ENCODE data around the gene HBA2.
"Not testable (repeated sequence)": the region's sequence is repeated elsewhere in the genome, so short reads cannot be mapped to it uniquely, and the experiment has no call there.

HBA2 gene

DNA sequence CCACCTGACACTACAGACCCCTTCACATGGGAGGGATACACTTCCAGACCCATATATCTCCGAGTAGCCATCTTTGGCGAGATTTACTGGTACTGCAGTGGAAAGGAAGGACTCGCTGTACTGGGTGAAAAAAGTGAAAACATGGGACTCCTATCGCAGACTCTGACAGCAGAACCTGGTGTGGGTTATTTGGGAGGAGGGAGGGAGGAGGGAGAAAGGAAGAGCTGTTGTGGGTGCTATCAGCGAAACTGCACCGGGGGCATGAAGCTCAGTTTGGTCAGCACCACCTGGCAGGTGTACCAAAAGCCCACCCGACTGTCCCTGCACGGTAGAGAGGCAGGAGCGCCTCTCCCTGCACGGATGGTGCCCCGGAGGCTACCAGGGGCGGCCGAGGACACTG lies 12.5 kb downstream of the HBA2 start:
- Histone ChIP-seq H3K4me1 (peaks cover 4% of the 10 kb centered on the region), H3K4me3 (no peak overlapping the region), H3K9me3 (no peaks in the 10 kb centered on the region), H3K27me3 (ENCODE audit: low read depth) (no peaks in the 10 kb centered on the region), H3K36me3 (replicated peaks) (peaks cover 34% of the 10 kb centered on the region)
- in situ Hi-C loops (cut with MboI; ENCODE audit: low sequenced_read_pairs), result no loop called here
- no peak for DNase-seq (ENCODE audit: low spot score in 2 of 2)

DNA sequence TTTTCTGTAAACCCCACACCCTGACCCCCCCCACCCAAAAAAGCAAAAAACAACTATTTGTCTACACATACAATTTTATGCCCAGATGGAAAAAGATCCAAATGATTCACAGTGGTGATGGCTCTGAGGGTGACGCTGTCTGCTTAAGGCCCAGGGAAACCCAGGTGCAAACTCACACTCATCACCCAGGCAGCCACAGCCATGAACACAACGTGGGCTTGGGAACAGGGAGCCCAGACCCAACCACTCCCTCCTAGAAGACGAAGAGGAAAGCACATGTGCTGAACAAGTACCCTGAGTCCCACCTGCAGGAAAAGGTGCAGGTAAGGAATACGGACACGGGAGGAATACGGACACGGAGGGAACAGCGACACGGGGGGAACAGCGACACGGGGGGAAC lies 13.0 kb downstream of the HBA2 start:
- DNase-seq (ENCODE audit: low spot score in 2 of 2), result no peak
- H3K4me1 ChIP-seq, result peaks cover 4% of the 10 kb centered on the region
- H3K9me3 ChIP-seq, result no peaks in the 10 kb centered on the region
- H3K27me3 ChIP-seq (ENCODE audit: low read depth), result no peaks in the 10 kb centered on the region
- in situ Hi-C loops (cut with MboI; ENCODE audit: low sequenced_read_pairs), result no loop called here
- H3K36me3 ChIP-seq (replicated peaks), result peaks cover 39% of the 10 kb centered on the region
- H3K4me3 ChIP-seq, result no peak overlapping the region

DNA sequence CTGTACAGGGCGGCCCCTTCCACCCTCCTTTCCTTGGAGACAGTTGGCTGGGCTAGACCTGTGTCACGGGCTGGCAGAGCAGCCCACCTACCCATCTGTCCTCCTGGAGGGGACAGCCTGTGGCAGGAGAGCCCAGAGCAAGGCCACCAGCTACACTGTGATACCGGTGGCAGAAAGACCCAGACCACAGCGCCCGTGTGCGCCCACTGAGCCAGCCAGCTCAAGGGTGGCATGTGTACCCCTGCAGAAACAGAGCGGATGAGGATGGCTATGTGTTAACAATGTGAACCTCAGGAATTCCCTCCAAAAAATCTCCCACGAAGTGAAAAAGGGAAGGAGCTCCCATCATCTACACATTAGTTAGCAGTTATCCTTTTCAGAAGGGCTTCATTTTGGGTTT lies 14.7 kb downstream of the HBA2 start:
- no peak overlapping the region for H3K4me3 ChIP-seq
- H3K9me3 ChIP-seq, result no peaks in the 10 kb centered on the region
- no peaks in the 10 kb centered on the region for H3K4me1 ChIP-seq
- DNase-seq (ENCODE audit: low spot score in 2 of 2), result no peak
- no peaks in the 10 kb centered on the region for H3K27me3 ChIP-seq (ENCODE audit: low read depth)
- in situ Hi-C loops (cut with MboI; ENCODE audit: low sequenced_read_pairs), result no loop called here
- H3K36me3 ChIP-seq (replicated peaks), result peaks cover 55% of the 10 kb centered on the region

DNA sequence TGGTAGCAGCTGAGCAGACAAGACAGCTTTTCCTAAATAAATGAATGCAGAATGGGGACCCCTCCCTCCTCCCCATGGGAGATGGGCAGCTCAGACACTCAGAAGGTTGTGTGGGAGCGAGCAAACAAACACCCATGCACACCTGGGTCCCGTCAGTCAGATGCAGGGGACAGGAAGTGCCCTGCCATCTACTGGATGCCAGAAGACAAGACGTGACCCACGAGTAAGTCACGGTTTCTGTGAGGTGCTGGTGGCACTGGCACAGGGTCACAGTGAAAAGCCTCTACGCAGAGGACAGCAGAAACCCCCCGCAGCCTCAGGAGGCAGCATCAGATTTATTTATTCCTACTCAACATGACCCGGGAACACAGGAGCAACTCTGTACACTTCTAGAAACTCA lies 16.0 kb downstream of the HBA2 start:
- Histone ChIP-seq H3K9me3 (no peaks in the 10 kb centered on the region), H3K27me3 (ENCODE audit: low read depth) (no peaks in the 10 kb centered on the region), H3K4me3 (no peak overlapping the region), H3K4me1 (no peaks in the 10 kb centered on the region), H3K36me3 (replicated peaks) (peaks cover 65% of the 10 kb centered on the region)
- in situ Hi-C loops (cut with MboI; ENCODE audit: low sequenced_read_pairs), result no loop called here
- DNase-seq (ENCODE audit: low spot score in 2 of 2), result no peak

DNA sequence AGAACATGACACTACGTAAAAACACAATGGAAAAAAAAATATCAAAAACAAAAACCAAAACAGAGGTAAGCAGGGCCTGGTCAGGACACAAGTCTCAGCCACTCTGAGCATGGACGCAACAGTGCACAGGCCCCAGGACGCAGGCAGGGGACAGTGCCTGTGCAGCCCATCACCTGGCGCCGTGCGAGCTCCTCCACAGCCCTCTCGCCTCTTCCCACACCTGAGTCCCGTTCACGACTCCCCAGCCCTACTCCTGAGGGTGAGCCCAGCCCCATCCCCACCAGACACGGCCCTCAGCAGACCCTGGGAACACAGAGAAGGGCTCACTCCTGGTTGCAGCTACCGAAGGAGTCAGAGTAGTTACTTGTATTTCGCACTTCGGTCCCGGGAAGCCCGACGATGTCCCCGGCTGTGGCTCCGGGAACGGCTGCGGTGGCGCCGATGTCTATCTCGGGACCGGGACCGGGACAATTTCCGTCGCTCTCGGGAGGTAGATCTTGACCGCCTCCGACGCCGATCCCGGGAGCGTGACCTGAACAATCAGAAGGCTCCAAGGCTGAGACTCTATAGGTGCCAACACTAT lies 17.0 kb downstream of the HBA2 start:
- H3K9me3 ChIP-seq, result no peaks in the 10 kb centered on the region
- no peaks in the 10 kb centered on the region for H3K4me1 ChIP-seq
- in situ Hi-C loops (cut with MboI; ENCODE audit: low sequenced_read_pairs), result no loop called here
- no peak for DNase-seq (ENCODE audit: low spot score in 2 of 2)
- H3K27me3 ChIP-seq (ENCODE audit: low read depth), result no peaks in the 10 kb centered on the region
- H3K4me3 ChIP-seq, result no peak overlapping the region
- peaks cover 71% of the 10 kb centered on the region for H3K36me3 ChIP-seq (replicated peaks)

DNA sequence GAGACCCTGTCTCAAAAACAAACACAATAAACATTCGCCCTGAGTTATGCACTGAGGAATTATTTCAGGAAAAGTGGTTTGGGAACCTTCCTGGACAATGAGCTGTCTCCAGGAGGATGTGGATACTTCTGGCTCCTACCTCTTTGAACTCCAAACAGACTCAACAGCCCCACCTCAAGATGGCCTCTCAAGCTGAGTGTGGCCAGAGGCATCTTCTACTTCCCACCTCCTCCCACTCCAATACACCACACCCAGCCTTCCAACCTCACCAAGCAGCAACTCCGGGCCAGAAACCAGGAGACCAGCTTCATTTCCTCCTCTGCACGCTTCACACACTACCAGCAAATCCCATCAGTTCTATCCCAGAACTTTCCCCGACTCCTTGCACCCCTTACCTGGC lies 19.2 kb downstream of the HBA2 start:
- Histone ChIP-seq H3K36me3 (replicated peaks) (peaks cover 86% of the 10 kb centered on the region), H3K4me1 (no peaks in the 10 kb centered on the region), H3K4me3 (no peak overlapping the region), H3K27me3 (ENCODE audit: low read depth) (no peaks in the 10 kb centered on the region), H3K9me3 (no peaks in the 10 kb centered on the region)
- DNase-seq (ENCODE audit: low spot score in 2 of 2), result no peak
- in situ Hi-C loops (cut with MboI; ENCODE audit: low sequenced_read_pairs), result no loop called here

DNA sequence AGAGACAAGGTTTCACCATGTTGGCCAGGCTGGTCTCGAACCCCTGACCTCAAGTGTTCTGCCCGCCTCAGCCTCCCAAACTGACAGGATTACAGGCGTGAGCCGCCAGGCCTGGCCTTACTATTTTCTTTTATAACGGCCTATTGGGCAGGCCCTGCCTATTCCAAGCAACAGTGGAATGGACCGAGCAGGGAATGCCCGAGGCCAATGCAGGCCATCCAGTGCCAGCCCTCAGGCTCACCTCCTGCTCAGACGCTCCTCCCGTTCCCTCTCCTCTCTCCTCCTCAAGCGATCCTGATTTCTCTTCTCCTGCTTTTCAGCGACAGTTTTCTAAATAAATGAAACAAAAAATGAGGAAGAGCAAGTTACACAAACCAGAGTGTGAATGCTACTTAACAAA lies 20.0 kb downstream of the HBA2 start:
- in situ Hi-C loops (cut with MboI; ENCODE audit: low sequenced_read_pairs), result no loop called here
- H3K36me3 ChIP-seq (replicated peaks), result peaks cover 86% of the 10 kb centered on the region
- no peak for DNase-seq (ENCODE audit: low spot score in 2 of 2)
- no peaks in the 10 kb centered on the region for H3K4me1 ChIP-seq
- H3K27me3 ChIP-seq (ENCODE audit: low read depth), result no peaks in the 10 kb centered on the region
- H3K9me3 ChIP-seq, result no peaks in the 10 kb centered on the region
- H3K4me3 ChIP-seq, result no peak overlapping the region

DNA sequence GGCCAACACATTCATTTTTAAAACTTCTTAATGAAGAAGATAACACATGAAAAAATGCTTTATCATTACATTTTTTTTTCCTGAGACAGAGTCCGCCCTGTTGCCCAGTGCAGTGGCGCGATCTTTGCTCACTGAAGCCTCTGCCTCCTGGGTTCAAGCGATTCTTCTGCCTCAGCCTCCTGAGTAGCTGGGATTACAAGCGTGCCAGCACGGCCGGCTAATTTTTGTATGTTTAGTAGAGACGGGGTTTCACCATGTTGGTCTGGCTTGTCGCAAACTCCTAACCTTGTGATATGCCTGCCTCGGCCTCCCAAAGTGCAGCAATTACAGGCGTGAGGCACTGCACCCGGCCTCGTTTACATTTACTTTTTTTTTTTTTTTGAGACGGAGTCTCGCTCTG lies 20.8 kb downstream of the HBA2 start:
- no peak for DNase-seq (ENCODE audit: low spot score in 2 of 2)
- H3K9me3 ChIP-seq, result no peaks in the 10 kb centered on the region
- in situ Hi-C loops (cut with MboI; ENCODE audit: low sequenced_read_pairs), result no loop called here
- no peaks in the 10 kb centered on the region for H3K4me1 ChIP-seq
- H3K27me3 ChIP-seq (ENCODE audit: low read depth), result no peaks in the 10 kb centered on the region
- H3K4me3 ChIP-seq, result no peak overlapping the region
- peaks cover 87% of the 10 kb centered on the region for H3K36me3 ChIP-seq (replicated peaks)

DNA sequence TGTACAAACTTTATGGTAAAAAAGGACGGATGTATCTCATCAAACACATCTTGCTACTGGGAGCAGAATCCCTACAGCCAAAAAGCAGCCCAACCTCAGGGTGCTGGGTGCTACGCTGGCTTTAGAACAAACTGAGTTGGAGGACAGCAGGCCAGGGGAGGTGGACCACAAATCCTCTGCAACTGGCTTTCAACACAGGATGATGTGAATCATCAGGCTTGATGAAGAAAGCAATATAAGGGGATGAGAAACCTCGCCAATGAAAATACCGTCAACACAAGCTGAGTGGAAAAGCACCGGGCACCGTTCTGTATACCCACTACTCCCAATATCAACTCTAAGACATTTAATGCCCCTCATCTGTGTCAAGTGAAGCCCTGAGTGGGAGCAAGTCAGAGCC lies 21.8 kb downstream of the HBA2 start:
- in situ Hi-C loops (cut with MboI; ENCODE audit: low sequenced_read_pairs), result no loop called here
- Histone ChIP-seq H3K4me1 (no peaks in the 10 kb centered on the region), H3K36me3 (replicated peaks) (peaks cover 87% of the 10 kb centered on the region)

DNA sequence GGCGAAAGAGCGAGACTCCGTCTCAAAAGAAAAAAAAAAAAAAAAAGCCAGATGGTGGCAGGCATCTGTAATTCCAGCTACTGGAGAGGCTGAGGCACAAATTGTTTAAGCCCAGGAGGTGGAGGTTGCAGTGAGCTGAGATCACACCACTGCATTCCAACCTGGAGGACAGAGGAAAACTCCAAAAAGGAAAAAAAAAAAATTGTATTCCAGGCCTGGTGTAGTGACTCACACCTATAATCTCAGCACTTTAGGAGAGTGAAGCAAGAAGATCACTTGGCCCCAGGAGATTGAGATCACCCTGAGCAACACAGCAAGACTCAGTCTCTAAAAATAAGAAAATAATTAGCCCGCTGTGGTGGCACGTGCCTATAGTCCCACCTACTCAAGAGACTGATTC lies 27.7 kb downstream of the HBA2 start:
- Histone ChIP-seq H3K36me3 (replicated peaks) (peaks cover 71% of the 10 kb centered on the region), H3K4me1 (no peaks in the 10 kb centered on the region), H3K9me3 (no peaks in the 10 kb centered on the region), H3K27me3 (ENCODE audit: low read depth) (no peaks in the 10 kb centered on the region), H3K4me3 (no peak overlapping the region)
- in situ Hi-C loops (cut with MboI; ENCODE audit: low sequenced_read_pairs), result no loop called here
- DNase-seq (ENCODE audit: low spot score in 2 of 2), result no peak

More for the DNA sequence above, 21.8 kb downstream of the HBA2 start:
- Histone ChIP-seq H3K9me3 (no peaks in the 10 kb centered on the region), H3K4me3 (no peak overlapping the region), H3K27me3 (ENCODE audit: low read depth) (no peaks in the 10 kb centered on the region)
- no peak for DNase-seq (ENCODE audit: low spot score in 2 of 2)

DNA sequence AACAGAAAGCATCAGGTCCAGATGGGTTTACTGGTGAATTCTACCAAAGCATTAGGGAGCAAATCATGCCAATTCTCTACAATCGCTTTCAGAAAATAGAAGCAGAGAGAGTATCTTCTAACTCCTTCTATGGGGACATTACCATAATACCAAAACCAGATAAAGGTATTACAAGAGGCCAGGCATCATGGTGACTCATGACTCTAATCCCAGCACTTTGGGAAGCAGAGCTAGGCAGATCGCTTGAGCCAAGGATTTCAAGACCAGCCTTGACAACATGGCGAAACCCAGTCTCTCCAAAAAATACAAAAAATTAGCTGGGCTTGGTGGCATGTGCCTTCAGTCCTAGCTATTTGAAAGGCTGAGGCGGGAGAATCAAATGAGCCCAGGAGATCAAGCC lies 30.6 kb downstream of the HBA2 start:
- Histone ChIP-seq H3K4me1 (no peaks in the 10 kb centered on the region), H3K4me3 (no peak overlapping the region), H3K36me3 (replicated peaks) (peaks cover 75% of the 10 kb centered on the region), H3K27me3 (ENCODE audit: low read depth) (no peaks in the 10 kb centered on the region), H3K9me3 (no peaks in the 10 kb centered on the region)
- no peak for DNase-seq (ENCODE audit: low spot score in 2 of 2)
- in situ Hi-C loops (cut with MboI; ENCODE audit: low sequenced_read_pairs), result no loop called here

DNA sequence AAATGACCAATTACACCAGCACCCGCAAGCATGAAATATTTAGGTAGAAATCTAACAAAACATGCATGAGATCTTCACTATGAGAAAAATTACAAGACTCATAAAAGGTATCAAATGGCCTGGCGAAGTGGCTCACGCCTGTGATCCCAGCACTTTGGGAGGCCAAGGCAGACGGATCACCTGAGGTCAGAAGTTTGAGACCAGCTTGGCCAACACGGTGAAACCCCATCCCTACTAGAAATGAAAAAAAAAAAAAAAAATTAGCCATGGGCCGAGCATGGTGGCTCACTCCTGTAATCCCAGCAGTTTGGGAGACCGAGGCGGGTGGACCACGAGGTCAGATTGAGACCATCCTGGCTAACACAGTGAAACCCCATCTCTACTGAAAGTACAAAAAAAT lies 31.4 kb downstream of the HBA2 start:
- H3K4me1 ChIP-seq; in situ Hi-C loops (cut with MboI; ENCODE audit: low sequenced_read_pairs); DNase-seq (ENCODE audit: low spot score in 2 of 2); H3K4me3 ChIP-seq; H3K9me3 ChIP-seq; H3K27me3 ChIP-seq (ENCODE audit: low read depth): not testable (repeated sequence)
- peaks cover 75% of the 10 kb centered on the region for H3K36me3 ChIP-seq (replicated peaks)

DNA sequence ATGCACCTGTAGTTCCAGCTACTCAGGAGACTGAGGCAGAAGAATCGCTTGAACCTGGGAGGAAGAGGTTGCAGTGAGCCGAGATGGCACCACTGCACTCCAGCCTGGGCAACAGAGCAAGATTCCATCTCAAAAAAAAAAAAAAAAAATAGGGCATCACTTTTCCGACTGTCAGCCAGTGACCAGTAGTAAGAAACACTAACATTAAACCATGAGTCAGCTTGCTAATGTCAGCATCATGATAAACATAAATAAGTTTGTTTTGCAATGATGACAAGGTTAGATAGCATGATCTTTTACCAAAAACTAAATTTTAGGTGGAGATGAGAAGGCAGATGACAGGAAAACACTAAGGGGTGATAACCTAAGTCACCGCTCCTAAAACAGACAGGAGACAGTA lies 36.7 kb downstream of the HBA2 start:
- in situ Hi-C loops (cut with MboI; ENCODE audit: low sequenced_read_pairs); H3K9me3 ChIP-seq; DNase-seq (ENCODE audit: low spot score in 2 of 2); H3K4me1 ChIP-seq; H3K4me3 ChIP-seq; H3K27me3 ChIP-seq (ENCODE audit: low read depth): not testable (repeated sequence)
- peaks cover 88% of the 10 kb centered on the region for H3K36me3 ChIP-seq (replicated peaks)

DNA sequence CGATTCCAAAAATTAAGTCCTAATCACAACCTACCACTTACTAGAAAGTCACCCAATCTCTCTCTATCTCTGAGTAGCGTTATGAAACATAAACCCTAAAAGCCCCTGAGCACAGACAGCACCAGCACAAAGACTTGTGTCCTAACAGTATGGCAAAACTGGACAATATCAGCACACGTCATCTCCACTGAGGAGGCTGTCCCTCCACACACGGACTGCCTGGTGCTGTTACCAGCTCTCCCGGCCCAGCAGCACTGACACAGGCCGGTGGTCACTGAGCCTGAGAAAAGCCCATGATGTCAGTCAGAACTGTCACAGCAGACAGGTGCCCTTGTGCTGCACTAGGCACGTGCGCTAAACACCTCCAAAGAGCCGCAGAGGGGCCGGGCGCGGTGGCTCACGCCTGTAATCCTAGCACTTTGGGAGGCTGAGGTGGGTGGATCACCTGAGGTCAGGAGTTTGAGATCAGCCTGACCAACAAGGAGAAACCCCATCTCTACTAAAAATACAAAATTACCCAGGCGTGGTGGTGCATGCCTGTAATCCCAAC lies 39.0 kb downstream of the HBA2 start:
- peaks cover 78% of the 10 kb centered on the region for H3K36me3 ChIP-seq (replicated peaks)
- DNase-seq (ENCODE audit: low spot score in 2 of 2); in situ Hi-C loops (cut with MboI; ENCODE audit: low sequenced_read_pairs): not testable (repeated sequence)

DNA sequence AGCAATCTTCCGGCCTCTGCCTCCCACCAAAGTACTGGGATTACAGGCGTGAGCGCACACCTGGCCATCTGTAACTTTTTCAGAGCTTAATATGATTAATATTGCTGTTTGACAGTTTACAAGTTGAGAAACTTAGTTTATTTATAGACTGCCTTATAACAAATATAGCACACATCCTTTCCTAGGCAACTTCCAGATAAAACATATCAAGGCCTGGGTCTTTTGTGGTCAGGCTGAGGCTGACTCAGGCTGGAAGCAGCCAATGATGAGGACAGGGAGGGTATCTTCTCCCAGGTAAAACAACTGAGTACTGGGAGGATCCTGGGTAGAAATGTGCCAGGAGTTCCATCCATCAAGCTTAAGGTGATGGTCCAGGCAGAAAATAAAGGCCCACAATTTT lies 40.3 kb downstream of the HBA2 start:
- H3K9me3 ChIP-seq, result no peaks in the 10 kb centered on the region
- H3K36me3 ChIP-seq (replicated peaks), result peaks cover 81% of the 10 kb centered on the region
- no peaks in the 10 kb centered on the region for H3K4me1 ChIP-seq
- no peak for DNase-seq (ENCODE audit: low spot score in 2 of 2)
- in situ Hi-C loops (cut with MboI; ENCODE audit: low sequenced_read_pairs), result no loop called here
- no peak overlapping the region for H3K4me3 ChIP-seq
- no peaks in the 10 kb centered on the region for H3K27me3 ChIP-seq (ENCODE audit: low read depth)

More for the DNA sequence above, 39.0 kb downstream of the HBA2 start:
- not testable (repeated sequence) for H3K9me3 ChIP-seq; H3K4me3 ChIP-seq; H3K27me3 ChIP-seq (ENCODE audit: low read depth); H3K4me1 ChIP-seq

All from HAP-1 (cell line).